A549 (cell line): ENCODE results near the gene HEXIM1.

Experiments used
- BHLHE40 ChIP-seq: IDR thresholded peaks from 2 replicates; pipeline ENCODE4 v1.6.1; 2012; ENCODE audit warnings: low read depth, low read length, inconsistent platforms
- CEBPB ChIP-seq, 2 experiments: fragments of >200 bp in 1 of 2; sonication (Bioruptor Twin) in 1 of 2; formaldehyde crosslinking in 1 of 2; IDR thresholded peaks; 2 replicates each; pipeline ENCODE4 v1.6.1; 2012 to 2016
- HDAC2 ChIP-seq: fragments of 200-600 bp; sonication (generic); IDR thresholded peaks from 2 replicates; pipeline ENCODE4 v1.6.1; 2016
- POLR2A ChIP-seq: IDR thresholded peaks from 2 replicates; pipeline ENCODE4 v1.6.1; 2012; ENCODE audit warnings: mild to moderate bottlenecking, low read length
- SMC3 ChIP-seq: fragments of >200 bp; sonication (Bioruptor Twin); formaldehyde crosslinking; IDR thresholded peaks from 3 replicates; pipeline ENCODE4 v1.6.1; 2018; ENCODE audit warnings: inconsistent platforms
- SREBF2 ChIP-seq: fragments of 450-650 bp; IDR thresholded peaks from 2 replicates; pipeline ENCODE4 v1.6.1; 2014; ENCODE audit warnings: mild to moderate bottlenecking, moderate library complexity
- TF ChIP-seq, protein P1 (sequence below): fragments of 450-650 bp; IDR thresholded peaks from 2 replicates; pipeline ENCODE4 v1.6.1; 2014; ENCODE audit warnings: antibody characterized with exemption
- TF ChIP-seq, protein P2 (sequence below): fragments of >200 bp; sonication (Bioruptor Twin); formaldehyde crosslinking; IDR thresholded peaks from 3 replicates; pipeline ENCODE4 v1.5.1; 2016
- TF ChIP-seq, protein P3 (sequence below): fragments of 200-600 bp; sonication (generic); IDR thresholded peaks from 2 replicates; pipeline ENCODE4 v1.6.1; 2016; ENCODE audit warnings: antibody characterized with exemption, mild to moderate bottlenecking, moderate library complexity
- TF ChIP-seq, protein P4 (sequence below): IDR thresholded peaks from 2 replicates; pipeline ENCODE4 v1.6.1; 2012

DNA sequence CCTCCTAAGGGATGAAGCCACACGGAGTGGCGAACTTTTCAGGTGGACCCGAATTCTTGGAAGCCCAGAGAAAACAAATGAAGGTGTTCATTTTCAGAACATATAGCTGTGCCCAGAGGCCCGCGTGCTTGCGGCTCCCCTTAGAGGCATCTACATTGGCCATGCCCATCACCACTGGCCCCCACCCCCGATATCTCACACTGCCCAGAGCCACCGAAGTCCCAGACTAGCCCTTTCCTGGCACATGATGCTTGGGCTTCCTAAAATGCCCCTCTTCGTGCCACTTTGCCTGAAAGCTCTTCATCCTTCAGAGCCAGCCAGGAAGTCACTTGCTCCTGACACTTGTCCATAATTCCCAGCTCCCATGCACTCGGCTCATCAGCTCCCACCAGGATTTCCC is 2.1 kb upstream of the HEXIM1 start:
- TF ChIP-seq POLR2A = no peak
- TF ChIP-seq SMC3 = no peak
- no peak for TF ChIP-seq HDAC2
- TF ChIP-seq, protein P1, sequence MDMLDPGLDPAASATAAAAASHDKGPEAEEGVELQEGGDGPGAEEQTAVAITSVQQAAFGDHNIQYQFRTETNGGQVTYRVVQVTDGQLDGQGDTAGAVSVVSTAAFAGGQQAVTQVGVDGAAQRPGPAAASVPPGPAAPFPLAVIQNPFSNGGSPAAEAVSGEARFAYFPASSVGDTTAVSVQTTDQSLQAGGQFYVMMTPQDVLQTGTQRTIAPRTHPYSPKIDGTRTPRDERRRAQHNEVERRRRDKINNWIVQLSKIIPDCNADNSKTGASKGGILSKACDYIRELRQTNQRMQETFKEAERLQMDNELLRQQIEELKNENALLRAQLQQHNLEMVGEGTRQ = no peak
- TF ChIP-seq, protein P2, sequence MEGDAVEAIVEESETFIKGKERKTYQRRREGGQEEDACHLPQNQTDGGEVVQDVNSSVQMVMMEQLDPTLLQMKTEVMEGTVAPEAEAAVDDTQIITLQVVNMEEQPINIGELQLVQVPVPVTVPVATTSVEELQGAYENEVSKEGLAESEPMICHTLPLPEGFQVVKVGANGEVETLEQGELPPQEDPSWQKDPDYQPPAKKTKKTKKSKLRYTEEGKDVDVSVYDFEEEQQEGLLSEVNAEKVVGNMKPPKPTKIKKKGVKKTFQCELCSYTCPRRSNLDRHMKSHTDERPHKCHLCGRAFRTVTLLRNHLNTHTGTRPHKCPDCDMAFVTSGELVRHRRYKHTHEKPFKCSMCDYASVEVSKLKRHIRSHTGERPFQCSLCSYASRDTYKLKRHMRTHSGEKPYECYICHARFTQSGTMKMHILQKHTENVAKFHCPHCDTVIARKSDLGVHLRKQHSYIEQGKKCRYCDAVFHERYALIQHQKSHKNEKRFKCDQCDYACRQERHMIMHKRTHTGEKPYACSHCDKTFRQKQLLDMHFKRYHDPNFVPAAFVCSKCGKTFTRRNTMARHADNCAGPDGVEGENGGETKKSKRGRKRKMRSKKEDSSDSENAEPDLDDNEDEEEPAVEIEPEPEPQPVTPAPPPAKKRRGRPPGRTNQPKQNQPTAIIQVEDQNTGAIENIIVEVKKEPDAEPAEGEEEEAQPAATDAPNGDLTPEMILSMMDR = no peak
- no peak for TF ChIP-seq BHLHE40
- TF ChIP-seq SREBF2 = no peak
- TF ChIP-seq CEBPB (IDR thresholded peaks at IDR 0.05) = no peak
- TF ChIP-seq, protein P3, sequence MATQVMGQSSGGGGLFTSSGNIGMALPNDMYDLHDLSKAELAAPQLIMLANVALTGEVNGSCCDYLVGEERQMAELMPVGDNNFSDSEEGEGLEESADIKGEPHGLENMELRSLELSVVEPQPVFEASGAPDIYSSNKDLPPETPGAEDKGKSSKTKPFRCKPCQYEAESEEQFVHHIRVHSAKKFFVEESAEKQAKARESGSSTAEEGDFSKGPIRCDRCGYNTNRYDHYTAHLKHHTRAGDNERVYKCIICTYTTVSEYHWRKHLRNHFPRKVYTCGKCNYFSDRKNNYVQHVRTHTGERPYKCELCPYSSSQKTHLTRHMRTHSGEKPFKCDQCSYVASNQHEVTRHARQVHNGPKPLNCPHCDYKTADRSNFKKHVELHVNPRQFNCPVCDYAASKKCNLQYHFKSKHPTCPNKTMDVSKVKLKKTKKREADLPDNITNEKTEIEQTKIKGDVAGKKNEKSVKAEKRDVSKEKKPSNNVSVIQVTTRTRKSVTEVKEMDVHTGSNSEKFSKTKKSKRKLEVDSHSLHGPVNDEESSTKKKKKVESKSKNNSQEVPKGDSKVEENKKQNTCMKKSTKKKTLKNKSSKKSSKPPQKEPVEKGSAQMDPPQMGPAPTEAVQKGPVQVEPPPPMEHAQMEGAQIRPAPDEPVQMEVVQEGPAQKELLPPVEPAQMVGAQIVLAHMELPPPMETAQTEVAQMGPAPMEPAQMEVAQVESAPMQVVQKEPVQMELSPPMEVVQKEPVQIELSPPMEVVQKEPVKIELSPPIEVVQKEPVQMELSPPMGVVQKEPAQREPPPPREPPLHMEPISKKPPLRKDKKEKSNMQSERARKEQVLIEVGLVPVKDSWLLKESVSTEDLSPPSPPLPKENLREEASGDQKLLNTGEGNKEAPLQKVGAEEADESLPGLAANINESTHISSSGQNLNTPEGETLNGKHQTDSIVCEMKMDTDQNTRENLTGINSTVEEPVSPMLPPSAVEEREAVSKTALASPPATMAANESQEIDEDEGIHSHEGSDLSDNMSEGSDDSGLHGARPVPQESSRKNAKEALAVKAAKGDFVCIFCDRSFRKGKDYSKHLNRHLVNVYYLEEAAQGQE = no peak
- TF ChIP-seq, protein P4, sequence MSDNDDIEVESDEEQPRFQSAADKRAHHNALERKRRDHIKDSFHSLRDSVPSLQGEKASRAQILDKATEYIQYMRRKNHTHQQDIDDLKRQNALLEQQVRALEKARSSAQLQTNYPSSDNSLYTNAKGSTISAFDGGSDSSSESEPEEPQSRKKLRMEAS = no peak
